Prostate gland (tissue), 2 donors: Measurements from ENCODE around the gene SORL1.

Source experiments
- CTCF ChIP-seq, 4 experiments: fragments of 200-600 bp in 2 of 4; fragments of 450-650 bp in 2 of 4; sonication (generic) in 2 of 4; IDR thresholded peaks; 1 replicate in 3 of 4; 2 replicates in 1 of 4; pipeline ENCODE4 v1.5.1; 2016 to 2019; ENCODE audit warnings: antibody characterized with exemption in 4 of 4, mild to moderate bottlenecking in 2 of 4, moderate library complexity in 2 of 4
- POLR2AphosphoS5 ChIP-seq: sonication (generic); formaldehyde crosslinking; IDR thresholded peaks from one replicate; pipeline ENCODE4 v1.6.1; 2017; ENCODE audit warnings: antibody characterized with exemption

- TF ChIP-seq CTCF (IDR thresholded peaks at IDR 0.05) (no peak), POLR2AphosphoS5 (peak; percentile 10)
Measured at GRCh38 chr11:121582296-121582695, 130.2 kb downstream of the SORL1 start.
